ENCODE data around the gene RASA3. TPM values are rescaled to one million over a fixed set of nuclear protein-coding genes. Genes with fewer than 3 reads are reported as not detected.

The RASA3 gene
- total and polyA plus RNA-seq, 2 of the 8 experiments (the other 6 are each of a cell fraction or from before 2014, with no cell fraction given) = 7.5 to 21.9 TPM

- H2AK5ac ChIP-seq (ENCODE audit: low read depth, low read length) = no peak overlapping the region
- H3K23ac ChIP-seq (ENCODE audit: insufficient read length) = no peak overlapping the region
- H3K79me2 ChIP-seq (ENCODE audit: control insufficient read depth in 1 of 2, insufficient read depth in 2 of 2, low read length in 2 of 2) = no peaks in the 10 kb centered on the region
- no peak overlapping the region for H3K4ac ChIP-seq (replicated peaks; ENCODE audit: insufficient read length, low read depth, low read length)
- H4K91ac ChIP-seq (replicated peaks; ENCODE audit: insufficient read length, low read length) = no peak overlapping the region
- H3K4me1 ChIP-seq (replicated peaks in 1 of 4; ENCODE audit: control insufficient read depth in 3 of 4, insufficient read depth in 4 of 4, low read length in 3 of 4) = peaks cover 0 to 2% (median 0%) of the 10 kb centered on the region in 4 experiments; a peak in 3 of 7 replicates
- H2BK120ac ChIP-seq (replicated peaks; ENCODE audit: low read depth, low read length) = no peak overlapping the region
- POLR2A ChIA-PET (ENCODE audit: partially characterized antibody) = interaction anchor here (1.0 kb wide), 1 partner anchor 9 kb away, joined by 3 read pairs; no protein-coding TSS in a partner anchor
- no peaks in the 10 kb centered on the region for H3K23me2 ChIP-seq (ENCODE audit: low read depth, low read length)
- H3K79me1 ChIP-seq (ENCODE audit: low read depth, low read length) = no peaks in the 10 kb centered on the region
- H4K8ac ChIP-seq (ENCODE audit: extremely low read depth, insufficient read depth, low read length) = no peak overlapping the region
- H2BK12ac ChIP-seq (ENCODE audit: low read depth, low read length) = no peak overlapping the region
- H2BK5ac ChIP-seq (ENCODE audit: low read depth, low read length) = no peak overlapping the region
- H2BK15ac ChIP-seq (ENCODE audit: low read length) = no peak overlapping the region
- H4K20me1 ChIP-seq (replicated peaks in 1 of 2; ENCODE audit: control insufficient read depth in 1 of 2, insufficient read depth in 2 of 2, low read length in 2 of 2) = peaks cover 0 to 2% of the 10 kb centered on the region in 2 experiments
- no peak overlapping the region for H2AFZ ChIP-seq (ENCODE audit: low read length)
- H3K9me3 ChIP-seq (ENCODE audit: insufficient read depth in 2 of 2, low read depth in 1 of 2, low read length in 1 of 2) = no peaks in the 10 kb centered on the region
- 90% methylated on average over 26 of the region's 28 CpGs; no CpG with 5 or more reads in 1 of the 2 experiments for WGBS, 2 experiments (ENCODE audit: extremely low coverage in 1 of 2, insufficient coverage in 1 of 2, insufficient read length in 1 of 2, insufficient replicate concordance in 2 of 2, low coverage in 1 of 2, low lambda C conversion rate in 2 of 2, missing lambda C conversion rate in 1 of 2)
- no peak for FAIRE-seq
- CTCF ChIA-PET (ENCODE audit: partially characterized antibody) = interaction anchor here (1.4 to 3.3 kb wide), 2 partner anchors 8 to 95 kb away, joined by 3 to 13 read pairs; no protein-coding TSS in a partner anchor
- no peak overlapping the region for H3K18ac ChIP-seq (ENCODE audit: extremely low read depth, low read length)
- no peaks in the 10 kb centered on the region for H3K36me3 ChIP-seq (ENCODE audit: control insufficient read depth in 2 of 4, insufficient read depth in 4 of 4, low read length in 3 of 4)
- DNase-seq (ENCODE audit: low read depth in 1 of 2, low spot score in 2 of 2) = no peak
- H3K14ac ChIP-seq (ENCODE audit: insufficient read length) = no peak overlapping the region
- no peaks in the 10 kb centered on the region; a peak in 1 of 7 replicates for H3K27me3 ChIP-seq (replicated peaks in 1 of 4; ENCODE audit: control insufficient read depth in 3 of 4, extremely low read depth in 1 of 4, insufficient read depth in 3 of 4, low read length in 3 of 4)
- H3K4me3 ChIP-seq (ENCODE audit: extremely low read depth in 1 of 4, insufficient read depth in 2 of 4, low read depth in 3 of 4, low read length in 4 of 4) = no peak overlapping the region
- H4K5ac ChIP-seq (ENCODE audit: insufficient read length, low read depth, low read length) = no peak overlapping the region
- H3K56ac ChIP-seq (replicated peaks; ENCODE audit: insufficient read length, low read depth, low read length) = no peak overlapping the region
- H3K4me2 ChIP-seq (ENCODE audit: insufficient read depth in 1 of 2, low read depth in 2 of 2, low read length in 2 of 2) = no peak overlapping the region
- no peak overlapping the region for H3K27ac ChIP-seq (ENCODE audit: low read depth, low read length)
- H2BK20ac ChIP-seq (ENCODE audit: low read length) = no peak overlapping the region
- no peak overlapping the region for H3K9ac ChIP-seq (replicated peaks in 1 of 4; ENCODE audit: extremely low read depth in 1 of 4, low read depth in 3 of 4, low read length in 3 of 4)
- TF ChIP-seq GTF2F1 (IDR thresholded peaks at IDR 0.05; ENCODE audit: borderline replicate concordance, low read depth, low read length) (no peak), USF2 (IDR thresholded peaks at IDR 0.05; ENCODE audit: low read length) (no peak), KDM5A (IDR thresholded peaks at IDR 0.05; ENCODE audit: low read length) (no peak), YY1 (IDR thresholded peaks at IDR 0.05; ENCODE audit: low read depth, low read length) (no peak), GABPA (IDR thresholded peaks at IDR 0.05; ENCODE audit: borderline replicate concordance, insufficient read depth, low read length) (no peak), KDM4A (IDR thresholded peaks at IDR 0.05; ENCODE audit: low read depth, low read length, severe bottlenecking) (no peak), EZH2 (IDR thresholded peaks at IDR 0.05; ENCODE audit: low read depth, low read length, severe bottlenecking) (no peak), SIN3A (conservative IDR thresholded peaks at IDR 0.05 in 1 of 2, IDR thresholded peaks at IDR 0.05 in 1 of 2; ENCODE audit: low read depth in 1 of 2, low read length in 2 of 2) (no peak)
- TF ChIP-seq, protein P1, sequence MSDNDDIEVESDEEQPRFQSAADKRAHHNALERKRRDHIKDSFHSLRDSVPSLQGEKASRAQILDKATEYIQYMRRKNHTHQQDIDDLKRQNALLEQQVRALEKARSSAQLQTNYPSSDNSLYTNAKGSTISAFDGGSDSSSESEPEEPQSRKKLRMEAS (IDR thresholded peaks at IDR 0.05) = no peak
Observed at GRCh38 chr13:113939129-113939943, 193.1 kb downstream of the RASA3 start.
